ENCODE measurements around the gene ONECUT1. TPM values are rescaled to one million over a fixed set of nuclear protein-coding genes. Genes with fewer than 3 reads are reported as not detected.

Gene ONECUT1
- total RNA-seq, 1 donor from 2014 or later: 48.9 TPM

- no peak for DNase-seq
- Mint-ChIP-seq H3K4me1 (ENCODE audit: low read depth, unreplicated experiment) (peaks cover 45% of the 10 kb centered on the region), H3K9me3 (ENCODE audit: unreplicated experiment) (peaks cover 22% of the 10 kb centered on the region), H3K4me3 (ENCODE audit: unreplicated experiment) (no peak overlapping the region), H3K27ac (ENCODE audit: unreplicated experiment) (no peak overlapping the region), H3K36me3 (ENCODE audit: unreplicated experiment) (no peaks in the 10 kb centered on the region), H3K27me3 (ENCODE audit: unreplicated experiment) (peaks cover 28% of the 10 kb centered on the region)
- no peak for TF ChIP-seq CTCF (IDR thresholded peaks at IDR 0.05; ENCODE audit: partially characterized antibody, unreplicated experiment)
Observed at GRCh38 chr15:52800828-52801747, 11.0 kb upstream of the ONECUT1 start.

- no peak overlapping the region for H3K27ac Mint-ChIP-seq (ENCODE audit: unreplicated experiment)
- no peaks in the 10 kb centered on the region for H3K36me3 Mint-ChIP-seq (ENCODE audit: unreplicated experiment)
- H3K4me3 Mint-ChIP-seq (ENCODE audit: unreplicated experiment): peak overlapping the region; percentile 38
- peaks cover 34% of the 10 kb centered on the region for H3K27me3 Mint-ChIP-seq (ENCODE audit: unreplicated experiment)
- H3K4me1 Mint-ChIP-seq (ENCODE audit: low read depth, unreplicated experiment): peaks cover 44% of the 10 kb centered on the region
- H3K9me3 Mint-ChIP-seq (ENCODE audit: unreplicated experiment): peaks cover 22% of the 10 kb centered on the region
- no peak for TF ChIP-seq CTCF (IDR thresholded peaks at IDR 0.05; ENCODE audit: partially characterized antibody, unreplicated experiment)
- DNase-seq: no peak
Observed at GRCh38 chr15:52799145-52799811, 9.1 kb upstream of the ONECUT1 start.

GRCh38 chr15:52798529-52799101 lies 8.5 kb upstream of the ONECUT1 start:
- DNase-seq: no peak
- peaks cover 24% of the 10 kb centered on the region for H3K9me3 Mint-ChIP-seq (ENCODE audit: unreplicated experiment)
- peaks cover 35% of the 10 kb centered on the region for H3K27me3 Mint-ChIP-seq (ENCODE audit: unreplicated experiment)
- H3K4me3 Mint-ChIP-seq (ENCODE audit: unreplicated experiment): peak overlapping the region; percentile 38
- H3K4me1 Mint-ChIP-seq (ENCODE audit: low read depth, unreplicated experiment): peaks cover 44% of the 10 kb centered on the region
- no peak for TF ChIP-seq CTCF (IDR thresholded peaks at IDR 0.05; ENCODE audit: partially characterized antibody, unreplicated experiment)
- H3K27ac Mint-ChIP-seq (ENCODE audit: unreplicated experiment): no peak overlapping the region
- H3K36me3 Mint-ChIP-seq (ENCODE audit: unreplicated experiment): no peaks in the 10 kb centered on the region

- peaks cover 38% of the 10 kb centered on the region for H3K27me3 Mint-ChIP-seq (ENCODE audit: unreplicated experiment)
- peak overlapping the region; percentile 68 for H3K4me3 Mint-ChIP-seq (ENCODE audit: unreplicated experiment)
- no peak for DNase-seq
Observed at GRCh38 chr15:52797625-52798501, 7.7 kb upstream of the ONECUT1 start.

More at GRCh38 chr15:52797625-52798501, 7.7 kb upstream of the ONECUT1 start:
- Mint-ChIP-seq H3K36me3 (ENCODE audit: unreplicated experiment) (no peaks in the 10 kb centered on the region), H3K27ac (ENCODE audit: unreplicated experiment) (no peak overlapping the region), H3K4me1 (ENCODE audit: low read depth, unreplicated experiment) (peaks cover 37% of the 10 kb centered on the region), H3K9me3 (ENCODE audit: unreplicated experiment) (peaks cover 20% of the 10 kb centered on the region)
- no peak for TF ChIP-seq CTCF (IDR thresholded peaks at IDR 0.05; ENCODE audit: partially characterized antibody, unreplicated experiment)

All from glutamatergic neuron (in vitro differentiated cells).